Heart left ventricle (tissue), 16 donors: ENCODE measurements around the gene CBX7. TPM values are rescaled to one million over a fixed set of nuclear protein-coding genes. Genes with fewer than 3 reads are reported as not detected.

ENCODE experiments used
- ATAC-seq, 4 donors: fragments of 200-7000 bp; cut with Tn5 transposase; one replicate each; pipeline ENCODE4 v1.9.1; 2020 to 2022; ENCODE audit warnings: moderate library complexity in 4 of 4, mild to moderate bottlenecking in 3 of 4, moderate number of reproducible peaks in 1 of 4
- DNase-seq, 5 donors: peaks; one replicate each; pipeline ENCODE4 v3.0.0-alpha.2; 2020
- H3K27ac ChIP-seq, 12 donors: fragments of 200-600 bp; sonication (generic) in 4 of 12; one replicate each; pipeline versions ENCODE4 v1.5.0 to v1.8.0; 2016 to 2022; ENCODE audit warnings: mild to moderate bottlenecking in 2 of 12
- H3K27me3 ChIP-seq, 9 donors: fragments of 200-600 bp; sonication (generic) in 2 of 9; one replicate each; pipeline versions ENCODE4 v1.5.1 to v1.8.0; 2016 to 2022; ENCODE audit warnings: mild to moderate bottlenecking in 3 of 9
- H3K36me3 ChIP-seq, 9 donors: fragments of 200-600 bp; sonication (generic) in 2 of 9; one replicate each; pipeline versions ENCODE4 v1.5.0 to v1.8.0; 2018 to 2022; ENCODE audit warnings: mild to moderate bottlenecking in 2 of 9
- H3K4me1 ChIP-seq, 12 donors: fragments of 200-600 bp; sonication (generic) in 4 of 12; one replicate each; pipeline versions ENCODE4 v1.5.0 to v1.8.0; 2016 to 2022; ENCODE audit warnings: mild to moderate bottlenecking in 3 of 12
- H3K4me3 ChIP-seq, 12 donors: fragments of 200-600 bp; sonication (generic) in 4 of 12; one replicate each; pipeline versions ENCODE4 v1.5.0 to v1.8.0; 2017 to 2022; ENCODE audit warnings: mild to moderate bottlenecking in 9 of 12, moderate library complexity in 4 of 12
- H3K9me3 ChIP-seq, 12 donors: fragments of 200-600 bp; sonication (generic) in 4 of 12; one replicate each; pipeline versions ENCODE4 v1.5.0 to v1.8.0; 2016 to 2022; ENCODE audit warnings: mild to moderate bottlenecking in 1 of 12
- POLR2A ChIP-seq, 2 donors: fragments of 450-650 bp; IDR thresholded peaks; one replicate each; pipeline ENCODE4 v1.6.1; 2017; ENCODE audit warnings: antibody characterized with exemption in 2 of 2, mild to moderate bottlenecking in 2 of 2, moderate library complexity in 2 of 2
- WGBS, 4 donors: extraction: QIAGEN DNeasy Blood & Tissue Kit in 2 of 4; methylation state at CpG; one replicate each; pipeline versions ENCODE4 v1.1.5 to v1.1.7; 2013 to 2018; 5-methylcytosine and 5-hydroxymethylcytosine counted together
- intact Hi-C, 10 donors: fragments of 100-400 bp; cut with DNase I; formaldehyde crosslinking; loops; one replicate each; pipeline versions ENCODE4 v1.11.1 to v1.14.2; 2022
- polyA plus RNA-seq, 2 donors: library from polyadenylated mRNA; stranded (reverse); fragments of 200-250 nt; gene quantifications; one replicate each; pipeline ENCODE4 v1.2.3, GENCODE V29; 2013
- total RNA-seq, 9 donors: library from RNA; depleted of rRNA in 2 of 9; stranded (reverse); fragments of >200 nt in 2 of 9; fragmentation: NEBNext Ultra II Directional in 3 of 9; extraction: Animal tissue kit (Norgen Biotek cat#: 25700) in 3 of 9; gene quantifications; one replicate each; pipeline versions ENCODE4 v1.1.0 to v1.2.4, GENCODE V29; 2016 to 2023
- TF ChIP-seq, protein P1 (sequence below), 12 donors: fragments of 200-600 bp; sonication (generic) in 4 of 12; IDR thresholded peaks; one replicate each; pipeline versions ENCODE4 v1.5.0 to v1.8.0; 2018 to 2022; ENCODE audit warnings: antibody characterized with exemption in 12 of 12, mild to moderate bottlenecking in 5 of 12
- donor health status: ischemic (EF 13 %, LVEDD 7.1; RV severe dilation, severe dysfunction).
- donor health status: healthy with polysubstance abuse.
- donor health status: DM: no; HTN: yes; CAD: no.
- donor health status: DM: no; HTN: no; CAD: no.
- donor health status: ischemic (EF 25% LVEDD 6.9; RV normal size, moderate dysfunction).
- donor health status: ischemic (EF 25% LVEDD 5.7; RV mildly dilated, moderate dysfunction).
- donor health status: healthy.
- donor health status: DM: yes; HTN: yes; CAD: no.
- donor health status: ischemic (EF 35%, LVEDD 5.7; RV mildly dilated, moderate dysfunction).
- donor health status: nonischemic (EF 11% LVEDD 7.7; RV severe dilation, severe dysfunction).
- donor health status: DM: yes; HTN: yes; CAD: no.
- donor health status: PGD.
- donor health status: ischemic (EF 29% LVEDD 5.4; RV normal size, mild dysfunction).
- donor health status: nonischemic (EF 23%, LVEDD 6.1; RV moderate dilation, normal function).

CBX7 gene
- total and polyA plus RNA-seq, 11 donors: 48.3 to 187 (median 69.8) TPM

DNA sequence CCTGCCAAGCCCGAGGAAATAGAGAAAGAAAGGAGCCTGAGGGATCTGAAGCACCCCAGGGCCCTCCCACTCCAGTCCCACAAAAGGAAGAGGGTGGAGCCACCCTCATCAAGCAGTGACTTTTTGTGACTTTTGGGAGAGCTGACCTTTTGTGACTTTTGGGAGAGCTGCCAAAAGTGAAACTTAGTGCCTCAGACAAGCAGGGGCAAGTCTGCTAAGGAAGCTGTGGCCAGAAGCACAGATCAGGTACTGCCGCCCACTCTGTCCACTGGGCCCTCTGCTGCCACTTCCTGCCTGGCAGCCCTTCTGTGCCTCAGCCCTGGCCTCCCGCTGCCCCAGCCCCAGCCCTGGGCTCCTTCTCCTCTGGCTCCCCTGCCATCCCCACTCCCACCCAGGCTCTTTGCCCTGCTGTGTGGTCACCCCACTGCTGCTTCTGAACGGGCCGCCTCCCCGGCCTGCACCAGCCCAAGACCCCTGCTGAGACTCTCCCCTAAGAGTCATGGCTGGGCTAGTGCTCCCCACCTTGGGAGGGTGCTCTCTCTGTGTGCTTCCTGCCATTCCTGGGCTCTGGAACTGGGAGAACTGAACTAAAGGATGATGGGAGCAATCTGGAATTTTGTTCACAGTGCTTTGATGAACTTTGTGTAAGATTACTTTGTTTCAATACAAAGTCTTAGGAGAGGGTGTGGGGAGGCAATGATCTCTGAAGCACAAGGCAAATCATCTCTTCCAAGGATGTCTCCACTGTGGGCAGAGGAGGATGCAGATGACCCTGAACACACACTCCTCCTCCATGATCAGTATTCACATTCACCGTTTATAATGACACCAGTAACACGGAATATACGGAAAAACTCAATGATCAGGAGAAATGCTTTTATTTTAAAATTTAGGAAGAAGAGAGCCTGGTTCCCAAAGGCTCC is 55.1 kb downstream of the CBX7 start, which contains the start of gene APOBEC3H:
Gene APOBEC3H (plus strand): TSS at position 147 of the 923 bp plus-strand sequence. CDS start 3,035 bp downstream, outside the sequence.
- H3K4me3 ChIP-seq: peak within 1 kb of the TSS in 1 of 12 donors; percentile 40
- no peak for TF ChIP-seq POLR2A (IDR thresholded peaks at IDR 0.05)
- TF ChIP-seq, protein P1, sequence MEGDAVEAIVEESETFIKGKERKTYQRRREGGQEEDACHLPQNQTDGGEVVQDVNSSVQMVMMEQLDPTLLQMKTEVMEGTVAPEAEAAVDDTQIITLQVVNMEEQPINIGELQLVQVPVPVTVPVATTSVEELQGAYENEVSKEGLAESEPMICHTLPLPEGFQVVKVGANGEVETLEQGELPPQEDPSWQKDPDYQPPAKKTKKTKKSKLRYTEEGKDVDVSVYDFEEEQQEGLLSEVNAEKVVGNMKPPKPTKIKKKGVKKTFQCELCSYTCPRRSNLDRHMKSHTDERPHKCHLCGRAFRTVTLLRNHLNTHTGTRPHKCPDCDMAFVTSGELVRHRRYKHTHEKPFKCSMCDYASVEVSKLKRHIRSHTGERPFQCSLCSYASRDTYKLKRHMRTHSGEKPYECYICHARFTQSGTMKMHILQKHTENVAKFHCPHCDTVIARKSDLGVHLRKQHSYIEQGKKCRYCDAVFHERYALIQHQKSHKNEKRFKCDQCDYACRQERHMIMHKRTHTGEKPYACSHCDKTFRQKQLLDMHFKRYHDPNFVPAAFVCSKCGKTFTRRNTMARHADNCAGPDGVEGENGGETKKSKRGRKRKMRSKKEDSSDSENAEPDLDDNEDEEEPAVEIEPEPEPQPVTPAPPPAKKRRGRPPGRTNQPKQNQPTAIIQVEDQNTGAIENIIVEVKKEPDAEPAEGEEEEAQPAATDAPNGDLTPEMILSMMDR (IDR thresholded peaks at IDR 0.05): no peak
- H3K27ac ChIP-seq: peak within 1 kb of the TSS in 8 of 12 donors; percentile 13 to 80 (median 36)
- peaks cover 0 to 6% (median 0%) of the 10 kb centered on the region in 9 donors for H3K27me3 ChIP-seq
- DNase-seq (peak in 2 of 5 donors; percentile 32 to 41), ATAC-seq (peak in 3 of 4 donors; percentile 59 to 73 (median 61))
- H3K9me3 ChIP-seq: no peaks in the 10 kb centered on the region
- 67 to 84% (median 81%) methylated on average over 9 of the region's 9 CpGs for WGBS, 4 donors
- intact Hi-C loops: no loop called here
- H3K36me3 ChIP-seq: no peaks in the 10 kb centered on the region
- peaks cover 0 to 51% (median 2%) of the 10 kb centered on the region in 12 donors for H3K4me1 ChIP-seq

DNA sequence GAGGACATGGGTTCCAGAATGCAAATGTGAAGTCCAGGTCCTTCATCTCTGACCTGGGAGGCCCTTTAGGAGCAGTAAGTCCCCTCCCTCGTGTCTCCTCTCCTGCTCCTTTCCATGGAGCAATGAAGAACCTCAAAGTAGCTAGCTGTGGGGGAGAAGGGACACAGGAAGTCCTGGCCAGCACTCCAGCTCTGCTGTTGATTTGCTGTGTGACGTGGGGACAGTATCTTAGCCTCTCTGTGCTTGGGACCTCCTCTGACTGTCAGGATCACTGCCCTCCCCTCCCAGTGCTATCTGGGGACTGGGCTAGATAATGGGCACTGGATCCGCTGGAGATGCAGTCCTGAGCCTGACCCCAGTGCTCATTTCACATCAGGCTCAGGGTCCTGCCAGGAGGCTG is 56.5 kb downstream of the CBX7 start:
- peaks cover 0 to 57% (median 2%) of the 10 kb centered on the region in 12 donors for H3K4me1 ChIP-seq
- ATAC-seq (no peak), DNase-seq (no peak)
- no peak overlapping the region for H3K4me3 ChIP-seq
- TF ChIP-seq, protein P1 (IDR thresholded peaks at IDR 0.05): no peak
- no peak for TF ChIP-seq POLR2A (IDR thresholded peaks at IDR 0.05)
- no peaks in the 10 kb centered on the region for H3K9me3 ChIP-seq
- 76 to 86% (median 82%) methylated on average over 2 to 3 of the region's 3 CpGs for WGBS, 4 donors
- no peaks in the 10 kb centered on the region for H3K36me3 ChIP-seq
- intact Hi-C loops: no loop called here
- no peaks in the 10 kb centered on the region for H3K27me3 ChIP-seq
- peak overlapping the region in 1 of 12 donors; percentile 37 for H3K27ac ChIP-seq

DNA sequence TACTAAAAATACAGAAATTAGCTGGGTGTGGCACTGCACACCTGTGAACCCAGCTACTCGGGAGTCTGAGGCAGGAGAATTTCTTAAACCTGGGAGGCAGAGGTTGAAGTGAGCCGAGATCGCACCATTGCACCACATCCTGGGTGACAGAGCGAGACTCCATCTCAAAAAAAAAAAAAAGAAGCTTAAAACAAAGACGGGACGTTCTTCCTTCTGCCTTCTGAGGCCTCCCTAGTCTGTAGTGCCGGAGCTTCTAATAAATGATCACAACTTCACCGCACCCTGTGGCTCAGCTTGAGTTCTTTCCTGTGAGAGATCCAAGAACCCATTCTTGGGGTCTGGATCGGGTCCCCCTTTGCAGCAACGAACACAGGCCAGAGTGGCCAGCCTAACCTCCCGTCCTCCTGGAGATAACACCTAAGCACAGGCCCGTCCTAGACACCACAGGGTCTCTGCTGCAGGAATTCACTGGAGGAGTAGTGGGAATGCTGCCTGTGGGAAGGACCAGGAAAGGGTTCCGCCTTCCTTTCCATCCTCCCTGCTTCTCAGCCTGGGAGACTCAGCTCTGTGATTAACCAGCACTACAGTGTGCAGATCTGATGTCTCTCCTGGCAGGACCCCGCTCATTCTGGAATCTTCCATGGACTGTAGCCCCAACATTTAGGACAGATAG is 57.6 kb downstream of the CBX7 start:
- TF ChIP-seq, protein P1 (IDR thresholded peaks at IDR 0.05): no peak
- TF ChIP-seq POLR2A (IDR thresholded peaks at IDR 0.05): no peak
- no peaks in the 10 kb centered on the region for H3K36me3 ChIP-seq
- 87 to 93% (median 91%) methylated on average over 14 of the region's 14 CpGs for WGBS, 4 donors
- ATAC-seq: no peak
- H3K27me3 ChIP-seq: peaks cover 0 to 5% (median 0%) of the 10 kb centered on the region in 9 donors
- H3K4me3 ChIP-seq: no peak overlapping the region
- intact Hi-C loops: no loop called here
- H3K9me3 ChIP-seq: no peaks in the 10 kb centered on the region
- H3K27ac ChIP-seq: peak overlapping the region in 1 of 12 donors; percentile 69
- peaks cover 0 to 61% (median 2%) of the 10 kb centered on the region in 12 donors for H3K4me1 ChIP-seq
- no peak for DNase-seq
